HG03196 (cell line): ENCODE measurements around the gene HPD.
"Not testable (repeated sequence)": the region's sequence is repeated elsewhere in the genome, so short reads cannot be mapped to it uniquely, and the experiment has no call there.

Experiments
- ATAC-seq: cut with Tn5 transposase; IDR thresholded peaks from one replicate; pipeline ENCODE4 v1.9.1; 2021; ENCODE audit not compliant: unreplicated experiment

The HPD gene

DNA sequence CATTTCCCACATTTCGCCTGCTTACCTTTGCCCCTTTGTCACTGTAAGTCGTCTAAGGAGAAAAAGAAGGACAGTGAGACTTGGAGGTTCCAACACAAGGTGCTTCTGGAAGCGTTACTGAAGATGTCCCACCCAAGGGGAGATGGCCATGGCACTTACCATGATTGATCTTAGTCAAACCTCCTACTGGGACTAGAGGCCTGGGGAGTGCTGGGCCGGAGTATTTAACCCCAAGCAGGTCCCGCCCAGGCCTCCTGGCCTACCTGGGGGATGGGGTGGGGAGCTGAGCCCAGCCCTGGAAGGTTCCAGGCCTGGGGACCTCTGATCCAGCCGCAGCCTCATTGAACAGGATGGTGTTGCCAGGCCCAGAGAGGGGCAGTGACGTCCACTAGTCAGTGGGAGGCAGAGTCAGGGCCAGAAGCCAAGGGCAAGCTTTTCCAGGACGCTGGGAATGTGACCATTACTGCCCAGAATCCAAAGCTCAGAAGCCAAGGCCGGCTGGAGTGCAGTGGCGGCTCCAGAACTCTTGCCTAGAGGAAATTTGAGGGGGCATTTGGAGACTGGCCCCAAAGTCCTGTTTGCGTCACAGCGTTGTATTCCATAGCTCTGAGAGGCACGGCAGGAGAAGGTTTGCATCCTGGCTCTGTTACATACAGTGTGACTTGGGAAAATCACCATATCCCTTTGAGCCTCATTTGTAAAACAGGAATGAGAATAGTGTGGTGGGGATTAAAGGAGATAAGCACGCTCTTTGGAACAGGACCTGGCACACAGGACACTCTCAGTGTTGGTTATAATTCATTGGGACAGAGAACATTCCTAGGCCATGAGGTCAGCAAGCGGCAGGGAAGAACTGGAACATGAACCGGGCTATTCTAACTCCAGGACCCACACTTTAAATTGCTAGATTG lies at the start of gene HPD:
HPD (minus strand) TSS at position 198 of the 911 bp plus-strand sequence; CDS start at position 162, 36 bp downstream.
- no peak for ATAC-seq

- no peak for ATAC-seq
Observed at GRCh38 chr12:121905746-121906145, 47.1 kb upstream of the HPD start.

GRCh38 chr12:121903202-121903601 lies 44.5 kb upstream of the HPD start:
- ATAC-seq, result no peak

DNA sequence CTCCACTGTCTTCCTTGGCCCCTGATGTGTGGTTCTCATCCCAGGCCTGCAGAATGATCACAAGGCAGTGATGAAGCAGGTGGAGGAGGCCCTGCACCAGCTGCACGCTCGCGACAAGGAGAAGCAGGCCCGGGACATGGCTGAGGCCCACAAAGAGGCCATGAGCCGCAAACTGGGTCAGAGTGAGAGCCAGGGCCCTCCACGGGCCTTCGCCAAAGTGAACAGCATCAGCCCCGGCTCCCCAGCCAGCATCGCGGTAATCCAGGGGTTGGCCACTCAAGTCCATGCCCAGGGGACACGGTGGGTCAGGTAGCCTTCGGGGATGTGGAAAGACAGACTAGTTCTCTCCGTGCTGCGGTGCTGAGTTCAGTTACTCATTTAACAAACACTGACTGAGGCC lies 40.9 kb upstream of the HPD start:
- no peak for ATAC-seq

GRCh38 chr12:121898287-121898686 lies 39.6 kb upstream of the HPD start:
- no peak for ATAC-seq

- ATAC-seq, result no peak
Observed at GRCh38 chr12:121894633-121895032, 36.0 kb upstream of the HPD start.

DNA sequence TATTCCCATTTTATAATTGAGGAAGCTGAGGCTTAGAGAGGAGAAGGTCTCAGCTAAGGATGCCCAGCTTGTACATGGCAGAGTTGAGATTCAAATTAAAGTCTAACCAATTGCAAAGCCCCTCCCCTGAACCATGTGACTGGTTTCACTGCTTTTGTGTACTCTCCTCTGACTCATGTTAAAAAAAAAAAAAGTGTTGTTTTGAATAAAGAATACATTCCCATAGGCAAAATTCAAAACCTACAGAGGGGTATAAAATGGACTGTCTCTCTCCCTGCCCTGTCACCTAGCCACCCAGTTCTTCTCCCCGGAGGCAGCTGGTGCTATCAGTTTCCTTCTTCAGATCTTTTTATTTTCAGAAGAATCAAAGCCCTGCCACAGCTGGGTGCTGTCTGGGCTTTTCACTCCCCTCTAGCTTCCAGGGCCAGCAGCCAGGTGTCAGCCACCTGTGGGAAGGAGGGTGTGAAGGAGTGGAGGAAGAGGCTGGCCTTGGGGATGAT lies 35.4 kb upstream of the HPD start:
- no peak for ATAC-seq

GRCh38 chr12:121892673-121893561 lies 34.3 kb upstream of the HPD start:
- ATAC-seq, result no peak

DNA sequence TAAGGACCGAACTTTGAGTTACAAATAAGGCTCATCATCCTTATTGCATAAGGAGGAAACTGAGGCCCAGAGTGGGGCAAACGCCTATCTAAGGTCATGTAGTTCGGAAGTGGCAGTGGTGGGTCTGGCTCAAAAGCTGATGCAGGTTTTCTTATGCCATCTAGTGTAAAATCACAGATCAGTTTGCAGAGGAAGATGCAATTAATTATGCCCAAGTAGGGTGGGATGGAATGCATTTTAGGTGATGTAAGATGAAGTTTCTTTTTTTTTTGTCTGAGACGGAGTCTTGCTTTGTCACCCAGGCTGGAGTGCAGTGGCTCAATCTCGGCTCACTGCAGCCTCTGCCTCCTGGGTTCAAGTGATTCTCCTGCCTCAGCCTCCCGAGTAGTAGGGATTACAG lies 31.0 kb upstream of the HPD start:
- ATAC-seq, result not testable (repeated sequence)

- no peak for ATAC-seq
Observed at GRCh38 chr12:121889274-121889624, 30.6 kb upstream of the HPD start.

- ATAC-seq, result peak; percentile 93
Observed at GRCh38 chr12:121888478-121889273, 30.0 kb upstream of the HPD start, which contains the start of gene PSMD9. Gene PSMD9, plus strand, starts transcription at chr12:121888790. Its CDS starts 67 bp downstream, at chr12:121888857.

- ATAC-seq, result no peak
Observed at GRCh38 chr12:121888083-121888477, 29.4 kb upstream of the HPD start.

GRCh38 chr12:121885129-121885528 lies 26.5 kb upstream of the HPD start:
- not testable (repeated sequence) for ATAC-seq

DNA sequence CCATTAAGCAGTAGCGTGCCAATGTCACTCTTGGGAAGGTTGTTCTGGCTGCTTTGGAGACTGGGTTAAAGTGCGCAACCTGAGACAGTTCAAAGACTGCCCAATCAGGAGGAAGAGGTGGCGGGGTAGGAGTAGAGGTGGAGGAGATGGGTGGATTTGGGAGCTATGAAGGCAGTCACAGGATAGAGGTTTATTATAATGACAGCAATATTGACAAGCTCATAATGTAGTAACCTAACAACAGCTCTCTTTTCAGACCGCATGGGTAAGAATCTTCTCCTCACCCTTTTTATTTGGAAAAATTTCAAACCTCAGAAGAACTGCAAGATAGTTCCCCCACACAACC lies 24.6 kb upstream of the HPD start:
- ATAC-seq, result no peak

- not testable (repeated sequence) for ATAC-seq
Observed at GRCh38 chr12:121876080-121876447, 17.4 kb upstream of the HPD start.

DNA sequence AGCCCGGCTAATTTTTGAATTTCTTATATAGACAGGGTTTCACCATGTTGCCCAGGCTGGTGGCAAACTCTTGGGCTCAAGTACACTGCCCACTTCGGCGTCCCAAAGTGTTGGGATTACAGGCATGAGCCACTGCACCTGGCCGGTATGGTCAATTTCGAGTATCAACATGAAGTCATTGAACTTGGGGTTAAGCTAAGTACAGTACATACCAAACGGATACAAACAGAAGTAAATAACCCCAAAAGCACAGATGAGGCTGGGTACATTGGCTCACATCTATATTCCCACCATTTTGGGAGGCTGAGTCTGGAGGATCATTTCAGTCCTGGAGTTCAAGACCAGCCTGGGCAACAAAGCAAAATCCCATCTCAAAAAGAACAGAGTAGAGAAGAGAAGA lies 16.9 kb upstream of the HPD start:
- ATAC-seq, result no peak

DNA sequence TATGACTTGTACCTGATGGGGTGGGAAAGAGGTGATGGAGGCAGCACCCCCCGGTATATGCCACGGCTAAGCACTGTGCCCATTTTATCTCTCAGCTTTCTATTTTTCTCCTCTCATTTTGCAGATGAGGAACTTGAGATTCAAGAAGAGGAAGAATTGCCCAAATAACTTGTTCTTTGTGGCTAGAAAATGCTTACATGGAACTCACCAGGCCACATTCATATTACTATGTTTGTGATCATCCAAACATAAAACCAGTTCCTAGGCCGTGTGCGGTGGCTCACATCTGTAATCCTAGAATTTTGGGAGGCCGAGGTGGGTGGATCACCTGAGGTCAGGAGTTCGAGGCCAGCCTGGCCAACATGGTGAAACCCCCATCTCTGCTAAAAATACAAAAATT lies 15.4 kb upstream of the HPD start:
- no peak for ATAC-seq

- ATAC-seq, result no peak
Observed at GRCh38 chr12:121873216-121873569, 14.5 kb upstream of the HPD start.

GRCh38 chr12:121872546-121873215 lies 14.0 kb upstream of the HPD start:
- no peak for ATAC-seq

DNA sequence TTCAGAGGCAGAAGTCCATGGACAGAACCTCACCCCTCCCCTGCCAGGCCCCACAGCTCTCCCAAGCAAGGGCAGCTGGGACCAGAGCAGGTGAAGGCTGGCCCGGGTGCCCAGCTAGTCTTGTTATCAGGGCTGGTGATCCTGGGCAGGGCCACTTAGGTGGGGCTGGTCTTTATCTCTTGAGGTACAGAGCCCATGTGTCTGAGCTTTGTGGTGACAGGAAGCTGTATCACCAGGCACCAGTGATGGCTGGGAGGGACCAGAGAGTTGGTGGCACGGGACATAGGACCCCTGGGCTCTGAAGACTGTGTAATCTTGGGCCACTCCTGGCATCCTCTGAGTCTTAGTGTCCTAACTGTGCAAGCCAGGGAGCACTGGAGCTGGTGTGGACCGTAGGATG lies 12.8 kb upstream of the HPD start:
- ATAC-seq, result no peak
